GM10248 (cell line): ENCODE results near the gene C1orf198.

Experiments used
- CTCF ChIA-PET: fragments of 300-600 bp; sonication (Branson Sonifier 250); formaldehyde crosslinking; extraction: SDS; loops from one replicate; lab custom pipeline; 2021; ENCODE audit warnings: antibody characterized with exemption; lab: Yijun Ruan, JAX
- POLR2A ChIA-PET: fragments of 350-650 bp; sonication (Branson Sonifier 250); formaldehyde crosslinking; extraction: SDS; loops from one replicate; lab custom pipeline; 2020; ENCODE audit warnings: antibody characterized with exemption; lab: Yijun Ruan, JAX
- DNase-seq: peaks from one replicate; pipeline ENCODE4 v3.0.0; 2012; ENCODE audit errors: extremely low spot score
- CTCF ChIP-seq: IDR thresholded peaks from 2 replicates; pipeline ENCODE4 v1.5.1; 2012; ENCODE audit warnings: mild to moderate bottlenecking, low read depth; ENCODE audit errors: extremely low read depth, missing control alignments, control extremely low read depth

C1orf198 gene

GRCh38 chr1:230800891-230801840, 67.2 kb downstream of the C1orf198 start:
- DNase-seq, result no peak
- POLR2A ChIA-PET, result no interaction called here
- CTCF ChIA-PET, result interaction anchor here (1.2 kb wide), 1 partner anchor 30 kb away, joined by 4 read pairs; no protein-coding TSS in a partner anchor

GRCh38 chr1:230798491-230798890, 69.8 kb downstream of the C1orf198 start:
- CTCF ChIA-PET, result interaction anchor here (0.9 to 1.3 kb wide), 3 partner anchors 9 to 23 kb away, joined by 3 to 5 read pairs (median 4); no protein-coding TSS in a partner anchor
- POLR2A ChIA-PET, result no interaction called here
- TF ChIP-seq CTCF, result no peak
- DNase-seq, result no peak

More at GRCh38 chr1:230800891-230801840, 67.2 kb downstream of the C1orf198 start:
- TF ChIP-seq CTCF, result no peak

GRCh38 chr1:230797942-230798365, 70.4 kb downstream of the C1orf198 start:
- no peak for DNase-seq
- ChIA-PET CTCF (interaction anchor here (0.9 to 1.3 kb wide), 3 partner anchors 8 to 23 kb away, joined by 3 to 5 read pairs (median 4); no protein-coding TSS in a partner anchor), POLR2A (no interaction called here)
- peak; percentile 20 for TF ChIP-seq CTCF

- no peak for DNase-seq
- no peak for TF ChIP-seq CTCF
- POLR2A ChIA-PET, result no interaction called here
- CTCF ChIA-PET, result interaction anchor here (1.3 to 1.7 kb wide), 3 partner anchors 9 to 154 kb away, joined by 4 to 5 read pairs (median 4); no protein-coding TSS in a partner anchor
Measured at GRCh38 chr1:230797376-230797920, 70.9 kb downstream of the C1orf198 start.

GRCh38 chr1:230796626-230797025, 71.7 kb downstream of the C1orf198 start:
- no peak for DNase-seq
- ChIA-PET CTCF (interaction anchor here (1.2 to 1.7 kb wide), 2 partner anchors 15 to 153 kb away, joined by 4 read pairs; no protein-coding TSS in a partner anchor), POLR2A (no interaction called here)
- no peak for TF ChIP-seq CTCF

GRCh38 chr1:230794871-230795605, 73.3 kb downstream of the C1orf198 start:
- TF ChIP-seq CTCF, result no peak
- CTCF ChIA-PET, result no interaction called here
- POLR2A ChIA-PET, result no interaction called here
- no peak for DNase-seq
